HepG2 (cell line): ENCODE results near the gene PLXND1. TPM values are rescaled to one million over a fixed set of nuclear protein-coding genes. Genes with fewer than 3 reads are reported as not detected.
A peak's percentile ranks its signal among the peaks of the same experiment; 100 is the strongest.

Experiments
- CBX5 ChIP-seq: sonication (generic); formaldehyde crosslinking; IDR thresholded peaks from 2 replicates; pipeline ENCODE4 v1.4.0; 2020; ENCODE audit warnings: missing genetic modification reagents, borderline replicate concordance
- CENPX ChIP-seq: sonication (generic); formaldehyde crosslinking; IDR thresholded peaks from 2 replicates; pipeline ENCODE4 v1.9.0; 2021; ENCODE audit warnings: mild to moderate bottlenecking, missing genetic modification reagents, moderate library complexity
- DR1 ChIP-seq: sonication (generic); formaldehyde crosslinking; IDR thresholded peaks from 2 replicates; pipeline ENCODE4 v1.8.0; 2021; ENCODE audit warnings: mild to moderate bottlenecking, missing genetic modification reagents, inconsistent platforms
- ETV5 ChIP-seq: IDR thresholded peaks from 2 replicates; pipeline ENCODE4 v1.6.1; 2018; ENCODE audit warnings: missing biosample characterization, missing genetic modification reagents, inconsistent platforms, borderline replicate concordance
- HOXA7 ChIP-seq: sonication (generic); formaldehyde crosslinking; IDR thresholded peaks from 2 replicates; pipeline ENCODE4 v1.8.1; 2022; ENCODE audit warnings: mild to moderate bottlenecking, missing genetic modification reagents, moderate library complexity
- NR3C1 ChIP-seq: sonication (generic); formaldehyde crosslinking; IDR thresholded peaks from 2 replicates; pipeline ENCODE4 v1.4.0; 2020; ENCODE audit warnings: missing genetic modification reagents
- PCBP2 ChIP-seq: fragments of 200-400 bp; formaldehyde crosslinking; optimal IDR thresholded peaks from 2 replicates; pipeline ENCODE3; 2018; ENCODE audit warnings: low read length, low read depth; ENCODE audit not compliant: poor library complexity, severe bottlenecking
- POLR2AphosphoS2 ChIP-seq: IDR thresholded peaks from 2 replicates; pipeline ENCODE4 v1.6.1; 2011; ENCODE audit warnings: low read depth, low read length, improper control_type of control experiment
- RAD21 ChIP-seq: fragments of 450-650 bp; formaldehyde crosslinking; IDR thresholded peaks from 2 replicates; pipeline ENCODE4 v1.5.0; 2020; ENCODE audit warnings: mild to moderate bottlenecking
- SIN3B ChIP-seq: fragments of 150-350 bp; IDR thresholded peaks from 2 replicates; pipeline ENCODE4 v1.6.1; 2014; ENCODE audit warnings: low read length
- SMC3 ChIP-seq: IDR thresholded peaks from 2 replicates; pipeline ENCODE4 v1.6.1; 2011; ENCODE audit warnings: low read length, improper control_type of control experiment
- ZNF256 ChIP-seq: sonication (generic); formaldehyde crosslinking; conservative IDR thresholded peaks from 2 replicates; pipeline ENCODE4 v1.4.0; 2020; ENCODE audit warnings: missing genetic modification reagents
- ZNF296 ChIP-seq: sonication (generic); formaldehyde crosslinking; conservative IDR thresholded peaks from 2 replicates; pipeline ENCODE4 v1.5.0; 2020; ENCODE audit warnings: mild to moderate bottlenecking, missing genetic modification reagents
- ZNF354B ChIP-seq: sonication (generic); formaldehyde crosslinking; IDR thresholded peaks from 2 replicates; pipeline ENCODE4 v1.8.0; 2022; ENCODE audit warnings: mild to moderate bottlenecking, missing genetic modification reagents
- ZNF563 ChIP-seq: sonication (generic); formaldehyde crosslinking; IDR thresholded peaks from 2 replicates; pipeline ENCODE4 v1.8.0; 2022; ENCODE audit warnings: mild to moderate bottlenecking, moderate library complexity, missing genetic modification reagents
- ZNF878 ChIP-seq: sonication (generic); formaldehyde crosslinking; IDR thresholded peaks from 2 replicates; pipeline ENCODE4 v1.8.1; 2023; ENCODE audit warnings: mild to moderate bottlenecking, missing genetic modification reagents, moderate library complexity
- polyA plus RNA-seq, 8 experiments: library from polyadenylated mRNA; depleted of rRNA in 3 of 8; stranded (reverse) in 7 of 8; unstranded in 1 of 8; fragments of >200 nt; fragmentation: Illumina TruSeq in 4 of 8; extraction: Trizol in 4 of 8; gene quantifications; 2 replicates each; pipeline versions ENCODE4 v1.2.1 to v1.2.3, GENCODE V29; 2011 to 2016; ENCODE audit warnings: low read depth in 4 of 8, missing spikeins in 1 of 8, mixed read lengths in 1 of 8; ENCODE audit not compliant: insufficient read depth in 1 of 8
- total RNA-seq, 5 experiments: library from RNA; depleted of rRNA; stranded (reverse); fragments of >200 nt; fragmentation: Illumina TruSeq; extraction: Trizol; gene quantifications; 2 replicates each; pipeline ENCODE4 v1.2.3, GENCODE V29; 2016; ENCODE audit warnings: low read depth in 1 of 5
- TF ChIP-seq, protein P1 (sequence below): sonication (generic); formaldehyde crosslinking; IDR thresholded peaks from 2 replicates; pipeline ENCODE4 v1.9.0; 2021; ENCODE audit warnings: mild to moderate bottlenecking, missing genetic modification reagents
- TF ChIP-seq, protein P2 (sequence below): sonication (generic); formaldehyde crosslinking; IDR thresholded peaks from 2 replicates; pipeline ENCODE4 v1.5.1; 2020; ENCODE audit warnings: mild to moderate bottlenecking, missing genetic modification reagents, moderate library complexity
- TF ChIP-seq, protein P3 (sequence below): IDR thresholded peaks from 2 replicates; pipeline ENCODE4 v1.6.1; 2018; ENCODE audit warnings: missing genetic modification reagents

Gene PLXND1
- total and polyA plus RNA-seq, 2 of the 13 experiments (the other 11 are each of a cell fraction or from before 2014, with no cell fraction given) = 15.9 to 42.0 TPM

DNA sequence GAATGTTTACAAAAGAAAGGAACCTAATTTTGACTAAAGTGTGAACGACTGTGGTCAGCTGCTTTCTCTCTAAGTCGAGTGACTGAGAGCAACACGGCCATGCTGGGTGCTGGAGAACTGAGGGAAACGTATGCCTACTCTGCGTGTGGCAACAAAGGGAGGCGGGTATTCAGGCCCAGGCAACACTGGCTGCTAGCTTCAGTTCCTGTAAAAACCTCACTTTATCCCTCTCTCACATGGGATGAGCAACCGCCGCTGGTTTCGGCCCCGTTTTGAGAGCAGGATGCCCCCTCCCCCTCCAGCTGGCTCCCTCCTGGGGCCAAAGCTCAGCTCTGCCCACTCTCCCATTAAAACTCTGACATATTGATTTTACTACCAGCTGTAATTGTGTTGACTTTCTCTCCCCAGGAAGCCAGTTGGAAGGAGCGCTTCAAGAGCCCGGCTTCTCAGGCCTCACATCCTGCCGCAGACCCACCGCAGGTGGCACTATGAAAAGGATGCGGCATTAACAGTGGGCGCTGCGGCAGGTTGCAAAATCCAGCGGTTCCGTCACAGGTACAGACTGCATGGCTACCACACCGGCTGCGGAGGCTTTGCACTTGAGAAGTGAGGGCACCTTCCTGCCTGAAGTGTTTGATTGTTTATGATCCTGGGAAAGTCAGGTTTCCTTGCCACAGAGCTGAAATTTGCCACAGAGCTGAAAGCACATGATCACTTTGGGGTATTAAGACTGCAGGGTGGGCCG lies 12.7 kb downstream of the PLXND1 start (continued):
- TF ChIP-seq, protein P1, sequence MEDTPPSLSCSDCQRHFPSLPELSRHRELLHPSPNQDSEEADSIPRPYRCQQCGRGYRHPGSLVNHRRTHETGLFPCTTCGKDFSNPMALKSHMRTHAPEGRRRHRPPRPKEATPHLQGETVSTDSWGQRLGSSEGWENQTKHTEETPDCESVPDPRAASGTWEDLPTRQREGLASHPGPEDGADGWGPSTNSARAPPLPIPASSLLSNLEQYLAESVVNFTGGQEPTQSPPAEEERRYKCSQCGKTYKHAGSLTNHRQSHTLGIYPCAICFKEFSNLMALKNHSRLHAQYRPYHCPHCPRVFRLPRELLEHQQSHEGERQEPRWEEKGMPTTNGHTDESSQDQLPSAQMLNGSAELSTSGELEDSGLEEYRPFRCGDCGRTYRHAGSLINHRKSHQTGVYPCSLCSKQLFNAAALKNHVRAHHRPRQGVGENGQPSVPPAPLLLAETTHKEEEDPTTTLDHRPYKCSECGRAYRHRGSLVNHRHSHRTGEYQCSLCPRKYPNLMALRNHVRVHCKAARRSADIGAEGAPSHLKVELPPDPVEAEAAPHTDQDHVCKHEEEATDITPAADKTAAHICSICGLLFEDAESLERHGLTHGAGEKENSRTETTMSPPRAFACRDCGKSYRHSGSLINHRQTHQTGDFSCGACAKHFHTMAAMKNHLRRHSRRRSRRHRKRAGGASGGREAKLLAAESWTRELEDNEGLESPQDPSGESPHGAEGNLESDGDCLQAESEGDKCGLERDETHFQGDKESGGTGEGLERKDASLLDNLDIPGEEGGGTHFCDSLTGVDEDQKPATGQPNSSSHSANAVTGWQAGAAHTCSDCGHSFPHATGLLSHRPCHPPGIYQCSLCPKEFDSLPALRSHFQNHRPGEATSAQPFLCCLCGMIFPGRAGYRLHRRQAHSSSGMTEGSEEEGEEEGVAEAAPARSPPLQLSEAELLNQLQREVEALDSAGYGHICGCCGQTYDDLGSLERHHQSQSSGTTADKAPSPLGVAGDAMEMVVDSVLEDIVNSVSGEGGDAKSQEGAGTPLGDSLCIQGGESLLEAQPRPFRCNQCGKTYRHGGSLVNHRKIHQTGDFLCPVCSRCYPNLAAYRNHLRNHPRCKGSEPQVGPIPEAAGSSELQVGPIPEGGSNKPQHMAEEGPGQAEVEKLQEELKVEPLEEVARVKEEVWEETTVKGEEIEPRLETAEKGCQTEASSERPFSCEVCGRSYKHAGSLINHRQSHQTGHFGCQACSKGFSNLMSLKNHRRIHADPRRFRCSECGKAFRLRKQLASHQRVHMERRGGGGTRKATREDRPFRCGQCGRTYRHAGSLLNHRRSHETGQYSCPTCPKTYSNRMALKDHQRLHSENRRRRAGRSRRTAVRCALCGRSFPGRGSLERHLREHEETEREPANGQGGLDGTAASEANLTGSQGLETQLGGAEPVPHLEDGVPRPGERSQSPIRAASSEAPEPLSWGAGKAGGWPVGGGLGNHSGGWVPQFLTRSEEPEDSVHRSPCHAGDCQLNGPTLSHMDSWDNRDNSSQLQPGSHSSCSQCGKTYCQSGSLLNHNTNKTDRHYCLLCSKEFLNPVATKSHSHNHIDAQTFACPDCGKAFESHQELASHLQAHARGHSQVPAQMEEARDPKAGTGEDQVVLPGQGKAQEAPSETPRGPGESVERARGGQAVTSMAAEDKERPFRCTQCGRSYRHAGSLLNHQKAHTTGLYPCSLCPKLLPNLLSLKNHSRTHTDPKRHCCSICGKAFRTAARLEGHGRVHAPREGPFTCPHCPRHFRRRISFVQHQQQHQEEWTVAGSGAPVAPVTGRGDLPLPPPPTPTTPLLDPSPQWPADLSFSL (CRISPR knock-in tag) = no peak
- TF ChIP-seq, protein P2, sequence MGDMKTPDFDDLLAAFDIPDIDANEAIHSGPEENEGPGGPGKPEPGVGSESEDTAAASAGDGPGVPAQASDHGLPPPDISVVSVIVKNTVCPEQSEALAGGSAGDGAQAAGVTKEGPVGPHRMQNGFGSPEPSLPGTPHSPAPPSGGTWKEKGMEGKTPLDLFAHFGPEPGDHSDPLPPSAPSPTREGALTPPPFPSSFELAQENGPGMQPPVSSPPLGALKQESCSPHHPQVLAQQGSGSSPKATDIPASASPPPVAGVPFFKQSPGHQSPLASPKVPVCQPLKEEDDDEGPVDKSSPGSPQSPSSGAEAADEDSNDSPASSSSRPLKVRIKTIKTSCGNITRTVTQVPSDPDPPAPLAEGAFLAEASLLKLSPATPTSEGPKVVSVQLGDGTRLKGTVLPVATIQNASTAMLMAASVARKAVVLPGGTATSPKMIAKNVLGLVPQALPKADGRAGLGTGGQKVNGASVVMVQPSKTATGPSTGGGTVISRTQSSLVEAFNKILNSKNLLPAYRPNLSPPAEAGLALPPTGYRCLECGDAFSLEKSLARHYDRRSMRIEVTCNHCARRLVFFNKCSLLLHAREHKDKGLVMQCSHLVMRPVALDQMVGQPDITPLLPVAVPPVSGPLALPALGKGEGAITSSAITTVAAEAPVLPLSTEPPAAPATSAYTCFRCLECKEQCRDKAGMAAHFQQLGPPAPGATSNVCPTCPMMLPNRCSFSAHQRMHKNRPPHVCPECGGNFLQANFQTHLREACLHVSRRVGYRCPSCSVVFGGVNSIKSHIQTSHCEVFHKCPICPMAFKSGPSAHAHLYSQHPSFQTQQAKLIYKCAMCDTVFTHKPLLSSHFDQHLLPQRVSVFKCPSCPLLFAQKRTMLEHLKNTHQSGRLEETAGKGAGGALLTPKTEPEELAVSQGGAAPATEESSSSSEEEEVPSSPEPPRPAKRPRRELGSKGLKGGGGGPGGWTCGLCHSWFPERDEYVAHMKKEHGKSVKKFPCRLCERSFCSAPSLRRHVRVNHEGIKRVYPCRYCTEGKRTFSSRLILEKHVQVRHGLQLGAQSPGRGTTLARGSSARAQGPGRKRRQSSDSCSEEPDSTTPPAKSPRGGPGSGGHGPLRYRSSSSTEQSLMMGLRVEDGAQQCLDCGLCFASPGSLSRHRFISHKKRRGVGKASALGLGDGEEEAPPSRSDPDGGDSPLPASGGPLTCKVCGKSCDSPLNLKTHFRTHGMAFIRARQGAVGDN (CRISPR knock-in tag) = peak; percentile 96
- TF ChIP-seq ZNF296 (no peak), RAD21 (CRISPR knock-in tag) (peak; percentile 52), ETV5 (CRISPR knock-in tag) (peak; percentile 91), SMC3 (no peak), HOXA7 (CRISPR knock-in tag) (no peak), PCBP2 (no peak), ZNF354B (CRISPR knock-in tag) (no peak), NR3C1 (CRISPR knock-in tag) (no peak), ZNF563 (CRISPR knock-in tag) (no peak), DR1 (CRISPR knock-in tag) (no peak), POLR2AphosphoS2 (no peak), SIN3B (no peak), CENPX (no peak), CBX5 (CRISPR knock-in tag) (peak; percentile 69; the same call in 1 of the 2 replicates), ZNF256 (CRISPR knock-in tag) (no peak; the same call in 1 of the 2 replicates), ZNF878 (CRISPR knock-in tag) (peak; percentile 67; the same call in 1 of the 2 replicates)
- TF ChIP-seq, protein P3, sequence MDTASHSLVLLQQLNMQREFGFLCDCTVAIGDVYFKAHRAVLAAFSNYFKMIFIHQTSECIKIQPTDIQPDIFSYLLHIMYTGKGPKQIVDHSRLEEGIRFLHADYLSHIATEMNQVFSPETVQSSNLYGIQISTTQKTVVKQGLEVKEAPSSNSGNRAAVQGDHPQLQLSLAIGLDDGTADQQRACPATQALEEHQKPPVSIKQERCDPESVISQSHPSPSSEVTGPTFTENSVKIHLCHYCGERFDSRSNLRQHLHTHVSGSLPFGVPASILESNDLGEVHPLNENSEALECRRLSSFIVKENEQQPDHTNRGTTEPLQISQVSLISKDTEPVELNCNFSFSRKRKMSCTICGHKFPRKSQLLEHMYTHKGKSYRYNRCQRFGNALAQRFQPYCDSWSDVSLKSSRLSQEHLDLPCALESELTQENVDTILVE (CRISPR knock-in tag) = no peak
